ENCODE measurements around the gene TMED8.
"Not testable (repeated sequence)": the region's sequence is repeated elsewhere in the genome, so short reads cannot be mapped to it uniquely, and the experiment has no call there.

The TMED8 gene

DNA sequence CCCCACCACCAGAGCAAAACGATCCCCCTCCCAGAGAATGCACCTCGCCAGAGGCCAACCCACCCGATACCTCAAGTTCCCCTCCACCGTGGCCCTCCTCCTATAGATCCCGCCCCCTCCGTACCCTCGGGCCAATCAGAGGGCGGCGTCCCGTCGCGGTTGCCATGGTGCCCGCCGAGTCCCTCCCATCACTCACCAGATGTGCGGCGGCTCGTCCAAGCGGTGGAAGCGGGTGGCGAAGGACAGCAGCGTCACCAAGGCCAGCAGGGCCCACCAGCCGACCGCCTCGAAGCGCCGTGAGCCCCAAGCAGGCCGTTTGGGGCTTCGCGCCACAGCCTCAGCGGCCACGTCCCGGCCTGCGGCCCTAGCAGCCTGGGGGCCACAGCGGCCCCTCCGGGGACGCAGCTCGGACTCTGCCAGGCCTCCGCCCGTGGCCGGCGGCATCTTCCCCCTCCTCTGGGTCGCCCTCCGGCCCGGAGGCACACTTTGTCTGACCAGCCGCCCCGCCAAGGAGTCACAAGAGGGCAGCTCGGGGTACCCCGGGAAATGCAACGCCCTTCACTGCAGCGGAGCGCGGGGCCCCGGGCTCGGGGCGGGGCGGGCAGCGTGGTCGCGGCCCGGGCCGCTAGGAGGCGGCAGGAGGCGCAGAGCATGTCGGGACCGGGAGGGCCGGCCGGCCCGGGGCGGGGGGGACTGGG, 56.5 kb downstream of the TMED8 start, which contains the start of gene POMT2:
Gene POMT2, minus strand, starts transcription at position 646 of the 698 bp plus-strand sequence. Its CDS starts 202 bp downstream, at position 444.
- DNase-seq, result peak; percentile 90

DNA sequence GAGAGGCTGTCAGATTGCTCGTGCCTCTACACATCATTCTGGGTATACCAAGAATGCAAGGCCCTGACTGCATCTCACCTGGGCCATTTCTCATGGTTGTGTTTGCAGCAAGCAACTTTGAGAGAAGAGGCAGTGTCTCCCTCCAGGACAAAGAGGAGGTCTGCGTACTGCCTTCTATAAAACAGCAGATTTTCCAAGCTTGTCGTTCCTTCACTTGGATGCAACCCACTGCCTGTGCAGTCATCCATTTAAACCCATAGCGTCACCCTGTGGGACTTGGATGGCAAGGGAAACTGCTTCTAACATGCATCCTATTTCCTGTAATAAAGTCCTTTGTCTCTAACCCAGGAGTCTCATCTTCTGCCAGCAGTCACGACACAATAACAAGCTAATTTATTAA, 57.5 kb downstream of the TMED8 start:
- DNase-seq, result no peak

- DNase-seq, result not testable (repeated sequence)
Observed at GRCh38 chr14:77318756-77319155, 58.1 kb downstream of the TMED8 start.

DNA sequence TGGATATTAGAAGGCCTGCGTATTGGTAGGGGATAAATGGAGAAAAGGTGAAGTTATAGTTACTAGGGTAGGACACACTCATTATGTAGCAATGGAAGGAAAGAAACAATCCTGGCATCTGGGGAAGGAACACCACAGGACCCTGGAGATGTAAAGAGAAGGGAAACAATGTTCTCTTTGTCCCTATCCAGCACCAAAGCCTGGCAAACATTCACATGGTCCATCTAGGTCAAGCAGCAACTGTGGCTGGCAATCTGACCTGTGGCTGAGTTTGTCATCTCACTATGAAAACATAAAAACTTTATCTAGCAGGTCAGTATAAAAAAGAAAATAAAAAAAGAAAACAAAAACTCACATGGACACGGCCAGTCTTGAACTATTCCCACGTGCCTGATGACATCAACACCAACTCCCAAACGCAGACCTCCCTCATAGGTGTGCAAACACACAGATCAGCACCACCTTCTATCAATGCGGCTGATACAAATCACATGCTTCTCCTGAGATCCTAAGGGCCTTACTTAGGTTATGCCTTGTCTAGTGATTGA, 58.8 kb downstream of the TMED8 start:
- DNase-seq, result no peak

GRCh38 chr14:77316872-77317301, 60.0 kb downstream of the TMED8 start:
- no peak for DNase-seq

- no peak for DNase-seq
Observed at GRCh38 chr14:77316195-77316505, 60.7 kb downstream of the TMED8 start.

- DNase-seq, result no peak
Observed at GRCh38 chr14:77314539-77315457, 62.1 kb downstream of the TMED8 start.

GRCh38 chr14:77314043-77314442, 62.9 kb downstream of the TMED8 start:
- peak; percentile 40 for DNase-seq

DNA sequence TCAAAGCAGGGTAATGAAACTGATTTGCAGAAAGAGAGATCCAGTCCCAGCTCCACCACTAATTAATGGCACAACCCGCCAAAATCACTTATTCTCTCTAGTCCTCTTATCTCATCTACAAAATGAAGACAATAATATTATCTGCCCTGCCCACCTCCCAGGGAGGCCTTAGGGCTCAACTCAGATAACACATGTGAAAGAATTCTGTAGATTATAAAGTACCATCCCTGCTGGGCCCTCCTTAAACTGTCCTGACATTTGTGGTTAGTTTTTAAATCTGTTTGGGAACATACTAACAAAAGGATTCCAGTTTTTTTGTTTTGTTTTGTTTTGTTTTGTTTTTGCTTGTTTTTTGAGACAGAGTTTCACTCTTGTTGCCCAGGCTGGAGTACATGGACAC, 63.5 kb downstream of the TMED8 start:
- DNase-seq, result no peak

DNA sequence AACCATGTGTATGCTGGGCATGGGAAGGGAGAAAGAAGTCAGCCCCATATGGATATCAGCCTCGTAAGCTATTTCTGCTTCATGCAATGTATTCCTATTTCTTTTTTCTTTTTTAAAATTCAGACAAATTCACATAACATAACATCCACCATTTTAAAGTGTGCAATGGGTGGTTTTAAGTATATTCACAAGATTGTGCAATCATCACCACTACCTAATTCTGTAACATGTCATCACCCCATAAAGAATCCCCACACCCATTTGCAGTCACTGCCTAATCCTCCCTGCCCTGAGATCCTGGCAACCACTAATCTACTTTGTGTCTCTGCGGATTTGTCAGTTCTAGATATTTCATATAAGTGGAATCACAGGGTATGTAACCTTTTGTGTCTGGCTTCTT, 65.7 kb downstream of the TMED8 start:
- DNase-seq, result peak; percentile 8

GRCh38 chr14:77310026-77310425, 66.9 kb downstream of the TMED8 start:
- no peak for DNase-seq

DNA sequence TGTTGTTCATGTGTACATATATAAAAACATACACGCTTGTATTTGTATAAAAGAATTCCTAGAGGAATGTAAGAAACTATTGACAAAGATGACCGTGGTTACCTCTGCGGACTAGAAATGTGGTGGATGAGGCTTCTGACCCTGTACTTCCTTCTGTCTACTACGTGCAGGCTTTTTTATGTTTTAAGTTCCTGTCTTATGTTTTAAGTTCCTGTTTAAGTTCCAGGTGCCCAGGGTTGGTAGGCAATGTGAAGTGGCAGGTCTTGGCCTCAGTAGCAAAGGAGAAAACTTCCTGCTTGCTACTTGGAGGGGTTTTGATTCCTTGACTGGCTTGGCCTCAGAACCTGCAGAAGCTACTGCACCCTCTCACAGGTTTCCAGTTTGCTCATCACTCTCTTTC, 67.8 kb downstream of the TMED8 start:
- DNase-seq, result no peak

GRCh38 chr14:77306851-77307496, 69.9 kb downstream of the TMED8 start:
- DNase-seq, result peak; percentile 56

DNA sequence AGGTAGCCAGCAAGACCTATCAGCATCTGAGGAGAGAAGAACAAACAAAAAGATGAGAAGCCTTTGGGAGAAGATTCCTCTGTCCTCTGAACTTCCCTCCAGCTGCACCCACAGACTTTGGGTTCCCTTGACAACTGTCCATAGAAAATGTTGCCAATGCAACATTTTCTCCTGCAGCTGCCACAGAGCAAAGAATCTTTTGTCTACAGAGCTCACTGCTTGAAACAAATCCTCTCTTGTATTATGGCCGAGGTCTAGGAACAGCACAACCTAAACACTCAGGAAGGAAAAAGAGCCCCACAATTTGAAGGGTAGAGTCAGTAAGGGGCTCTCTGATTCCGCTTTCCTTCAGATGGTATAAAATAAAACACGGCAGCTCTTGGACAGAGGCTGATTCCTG, 70.5 kb downstream of the TMED8 start:
- DNase-seq, result no peak

DNA sequence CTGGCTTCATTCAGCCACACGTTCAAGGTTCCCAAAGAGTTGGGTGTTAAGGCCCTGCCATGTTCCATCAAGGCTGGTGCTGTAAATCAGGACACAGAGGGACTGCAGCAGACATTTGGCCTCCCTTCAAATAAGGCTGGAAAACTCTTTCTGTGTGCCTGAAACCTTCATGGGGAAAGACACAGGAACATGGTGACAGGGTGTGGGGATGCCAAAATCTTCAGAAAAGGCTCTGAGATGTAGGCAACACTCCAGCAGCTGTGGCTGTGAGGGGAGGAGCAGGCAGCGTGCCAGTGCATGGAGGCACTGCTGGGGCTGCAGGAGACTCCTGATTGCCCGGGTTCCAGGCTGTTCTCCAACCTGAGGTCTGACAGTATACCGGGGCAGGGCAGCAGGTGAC, 71.2 kb downstream of the TMED8 start:
- no peak for DNase-seq

- peak; percentile 84 for DNase-seq
Observed at GRCh38 chr14:77303417-77304156, 73.3 kb downstream of the TMED8 start.

GRCh38 chr14:77302926-77303325, 74.0 kb downstream of the TMED8 start:
- peak; percentile 30 for DNase-seq

DNA sequence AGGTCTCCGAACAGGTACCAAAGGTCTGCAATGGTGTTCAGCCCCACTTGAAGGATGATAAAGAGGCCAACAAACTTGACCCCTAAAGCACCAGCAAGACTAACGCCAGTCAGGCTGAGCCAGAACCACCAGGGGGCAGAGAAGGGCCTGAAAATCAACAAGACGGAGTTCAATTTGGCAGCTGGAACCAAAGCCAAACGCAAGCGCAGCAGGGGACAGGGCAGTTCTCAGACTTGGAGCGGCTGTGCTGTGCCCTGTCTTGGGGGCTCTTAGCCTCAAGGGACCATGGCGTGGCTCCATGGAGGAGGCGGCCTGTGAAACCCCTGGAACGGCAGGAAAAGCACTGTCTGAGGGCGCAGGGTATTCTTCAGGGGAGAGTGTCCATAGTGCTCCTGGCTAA, 75.8 kb downstream of the TMED8 start:
- DNase-seq, result peak; percentile 80

DNA sequence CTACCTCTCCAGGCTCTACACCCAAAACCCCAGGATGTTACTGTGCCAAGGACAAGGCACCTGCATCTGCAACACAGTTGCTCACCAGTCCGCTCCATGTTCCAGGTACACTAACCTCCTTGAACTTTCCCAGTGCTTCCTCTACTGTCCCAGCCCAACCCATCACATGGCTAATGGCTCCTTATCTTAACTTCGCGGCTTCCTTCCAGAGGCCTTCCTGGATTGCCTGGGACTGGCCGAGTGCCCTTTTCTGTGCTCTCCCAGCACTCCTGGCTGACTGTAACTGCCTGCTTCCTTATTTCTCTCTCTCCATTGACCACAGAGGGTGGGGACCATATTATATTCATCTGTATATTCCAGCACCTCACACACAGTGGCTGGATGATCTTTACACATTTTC, 77.1 kb downstream of the TMED8 start:
- no peak for DNase-seq

GRCh38 chr14:77296906-77297305, 80.0 kb downstream of the TMED8 start:
- DNase-seq, result no peak

DNA sequence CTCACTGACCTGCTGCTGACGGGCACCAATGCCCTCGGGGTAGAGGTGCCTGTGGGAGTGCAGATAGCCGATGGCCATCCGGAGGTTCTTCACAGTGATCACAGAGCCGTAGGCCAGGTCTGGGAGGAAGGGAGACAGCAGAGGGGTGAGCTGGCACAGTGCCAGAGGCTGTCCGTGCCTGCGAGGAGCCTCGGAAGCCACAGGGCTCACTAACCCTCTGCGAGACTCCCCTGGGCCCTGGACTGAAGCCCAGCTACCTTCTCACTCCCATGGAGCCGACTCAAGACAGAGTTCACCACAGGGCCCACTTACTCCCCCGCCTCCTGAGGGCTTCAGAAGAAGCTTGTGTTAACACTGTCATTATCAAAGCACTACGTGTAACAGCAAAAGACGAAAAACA, 80.7 kb downstream of the TMED8 start:
- DNase-seq, result no peak

DNA sequence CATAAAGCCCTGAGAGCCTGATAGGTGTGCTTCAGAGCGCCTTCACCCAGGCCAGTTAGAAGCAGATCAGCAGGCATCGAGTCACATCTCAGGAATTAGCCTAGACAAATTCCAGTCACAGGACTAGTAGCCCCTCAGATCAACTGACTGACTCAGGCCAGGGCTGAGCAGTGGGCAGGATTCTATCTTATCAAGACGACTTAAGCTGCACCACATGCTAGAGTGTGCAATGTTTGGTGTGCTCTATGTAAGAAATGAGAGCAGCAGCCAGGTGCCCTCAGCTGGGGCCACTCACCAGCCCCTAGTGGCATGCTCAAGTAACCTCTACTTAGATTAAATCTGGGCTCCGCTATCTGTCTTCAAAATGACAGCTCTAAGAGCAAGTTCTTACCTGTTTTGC, 86.2 kb downstream of the TMED8 start:
- DNase-seq, result no peak

Measured in fibroblast of skin of scalp (primary cell).